Measurements from ENCODE around the gene CARS2.

Gene CARS2

GRCh38 chr13:110649551-110649950, 56.4 kb downstream of the CARS2 start:
- no peaks in the 10 kb centered on the region for H4K20me1 ChIP-seq (ENCODE audit: low read depth, low read length)
- H3K4me2 ChIP-seq (ENCODE audit: low read depth, low read length, poor library complexity, severe bottlenecking), result no peak overlapping the region

GRCh38 chr13:110648848-110649421, 57.0 kb downstream of the CARS2 start:
- TF ChIP-seq CTCF (IDR thresholded peaks at IDR 0.05; ENCODE audit: insufficient read depth, low read length, poor library complexity, severe bottlenecking) (no peak), EZH2phosphoT487 (conservative IDR thresholded peaks at IDR 0.05; ENCODE audit: low read length) (no peak)
- H3K9ac ChIP-seq (ENCODE audit: low read length), result no peak overlapping the region
- H3K27me3 ChIP-seq (ENCODE audit: low read length), result no peaks in the 10 kb centered on the region
- H3K9me2 ChIP-seq (replicated peaks; ENCODE audit: insufficient read depth, low read length), result no peaks in the 10 kb centered on the region
- H3K27ac ChIP-seq (ENCODE audit: low read depth, low read length), result no peak overlapping the region
- no peaks in the 10 kb centered on the region for H3K9me3 ChIP-seq (ENCODE audit: insufficient read depth, low read length)
- H3K4me2 ChIP-seq (ENCODE audit: low read depth, low read length, poor library complexity, severe bottlenecking), result no peak overlapping the region
- no peaks in the 10 kb centered on the region for H3F3A ChIP-seq (ENCODE audit: insufficient read depth)
- no peaks in the 10 kb centered on the region for H4K20me1 ChIP-seq (ENCODE audit: low read depth, low read length)
- H3K79me2 ChIP-seq (ENCODE audit: insufficient read depth, low read length), result no peaks in the 10 kb centered on the region
- H3K4me3 ChIP-seq (ENCODE audit: insufficient read depth, low read length, poor library complexity, severe bottlenecking), result no peak overlapping the region
- H2AFZ ChIP-seq (ENCODE audit: low read depth, low read length, severe bottlenecking), result no peak overlapping the region
- no peaks in the 10 kb centered on the region for H3K36me3 ChIP-seq (ENCODE audit: low read length)

More at GRCh38 chr13:110649551-110649950, 56.4 kb downstream of the CARS2 start:
- Histone ChIP-seq H3K27me3 (ENCODE audit: low read length) (no peaks in the 10 kb centered on the region), H3K36me3 (ENCODE audit: low read length) (no peaks in the 10 kb centered on the region), H3K9me3 (ENCODE audit: insufficient read depth, low read length) (no peaks in the 10 kb centered on the region), H3K27ac (ENCODE audit: low read depth, low read length) (no peak overlapping the region), H3K79me2 (ENCODE audit: insufficient read depth, low read length) (no peaks in the 10 kb centered on the region; the same call in 1 of the 2 replicates), H2AFZ (ENCODE audit: low read depth, low read length, severe bottlenecking) (no peak overlapping the region), H3K4me3 (ENCODE audit: insufficient read depth, low read length, poor library complexity, severe bottlenecking) (no peak overlapping the region), H3K9ac (ENCODE audit: low read length) (no peak overlapping the region), H3K9me2 (replicated peaks; ENCODE audit: insufficient read depth, low read length) (no peaks in the 10 kb centered on the region), H3F3A (ENCODE audit: insufficient read depth) (no peaks in the 10 kb centered on the region)
- TF ChIP-seq EZH2phosphoT487 (conservative IDR thresholded peaks at IDR 0.05; ENCODE audit: low read length) (no peak), CTCF (IDR thresholded peaks at IDR 0.05; ENCODE audit: insufficient read depth, low read length, poor library complexity, severe bottlenecking) (no peak)

GRCh38 chr13:110648146-110648819, 57.6 kb downstream of the CARS2 start:
- Histone ChIP-seq H4K20me1 (ENCODE audit: low read depth, low read length) (no peaks in the 10 kb centered on the region), H3K9me3 (ENCODE audit: insufficient read depth, low read length) (no peaks in the 10 kb centered on the region), H3K27me3 (ENCODE audit: low read length) (no peaks in the 10 kb centered on the region), H3F3A (ENCODE audit: insufficient read depth) (no peaks in the 10 kb centered on the region), H3K4me3 (ENCODE audit: insufficient read depth, low read length, poor library complexity, severe bottlenecking) (no peak overlapping the region), H3K4me2 (ENCODE audit: low read depth, low read length, poor library complexity, severe bottlenecking) (no peak overlapping the region), H3K9ac (ENCODE audit: low read length) (no peak overlapping the region), H2AFZ (ENCODE audit: low read depth, low read length, severe bottlenecking) (no peak overlapping the region), H3K27ac (ENCODE audit: low read depth, low read length) (no peak overlapping the region), H3K79me2 (ENCODE audit: insufficient read depth, low read length) (no peaks in the 10 kb centered on the region), H3K9me2 (replicated peaks; ENCODE audit: insufficient read depth, low read length) (no peaks in the 10 kb centered on the region), H3K36me3 (ENCODE audit: low read length) (no peaks in the 10 kb centered on the region)
- TF ChIP-seq CTCF (IDR thresholded peaks at IDR 0.05; ENCODE audit: insufficient read depth, low read length, poor library complexity, severe bottlenecking) (no peak), EZH2phosphoT487 (conservative IDR thresholded peaks at IDR 0.05; ENCODE audit: low read length) (no peak)
